Cardiac septum (tissue), 1 donor: ENCODE measurements around the gene ZNF446. TPM values are rescaled to one million over a fixed set of nuclear protein-coding genes. Genes with fewer than 3 reads are reported as not detected.

Source experiments
- DNase-seq: peaks from one replicate; pipeline ENCODE4 v3.0.0-alpha.2; 2020; ENCODE audit warnings: low spot score
- intact Hi-C: fragments of 100-400 bp; cut with DNase I; formaldehyde crosslinking; loops from one replicate; pipeline ENCODE4 v1.14.0; 2022
- total RNA-seq: library from RNA; stranded (reverse); fragmentation: NEBNext Ultra II Directional; extraction: Animal tissue kit (Norgen Biotek cat#: 25700); gene quantifications from one replicate; pipeline ENCODE4 v1.2.1, GENCODE V29; 2021
- donor health status: DM: no; HTN: no; CAD: no.

The ZNF446 gene
- total RNA-seq, 1 donor from 2014 or later, result 5.8 TPM

- no peak for DNase-seq
- intact Hi-C loops, result loop anchor here (1.0 to 2.0 kb wide), 2 partner anchors 12 to 36 kb away; partner anchors contain the start of gene CHMP2A
These were observed 42.3 kb downstream of the ZNF446 start for GRCh38 chr19:58518256-58519086.

GRCh38 chr19:58519087-58519354 is 42.9 kb downstream of the ZNF446 start:
- DNase-seq, result no peak
- intact Hi-C loops, result loop anchor here (1.0 to 2.0 kb wide), 2 partner anchors 13 to 36 kb away; partner anchors contain the start of gene CHMP2A

GRCh38 chr19:58519355-58520256 is 43.5 kb downstream of the ZNF446 start, which contains the start of gene ZBTB45:
Gene ZBTB45, minus strand, starts transcription at chr19:58519810. Its CDS starts 2,137 bp downstream, at chr19:58517673.
- intact Hi-C loops, result loop anchor here (1.0 to 2.0 kb wide), 2 partner anchors 13 to 35 kb away; partner anchors contain the start of gene CHMP2A
- peak; percentile 94 for DNase-seq

DNA sequence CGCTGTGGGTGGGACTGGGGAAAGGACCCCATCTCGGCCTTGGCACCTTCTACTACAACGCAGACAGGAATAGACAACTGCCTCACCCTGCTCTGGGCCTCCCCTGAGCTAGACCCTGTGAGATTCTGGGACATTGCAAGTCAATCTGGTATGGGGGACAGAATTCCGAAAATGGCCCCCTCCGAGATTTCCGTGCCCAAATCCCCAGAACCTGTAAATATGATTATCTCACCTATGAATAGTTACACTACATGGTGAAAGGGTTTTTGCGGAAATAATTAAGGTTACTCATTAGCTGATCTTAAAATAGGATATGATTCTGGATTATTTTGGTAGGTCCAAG is 44.1 kb downstream of the ZNF446 start:
- intact Hi-C loops, result no loop called here
- DNase-seq, result no peak

DNA sequence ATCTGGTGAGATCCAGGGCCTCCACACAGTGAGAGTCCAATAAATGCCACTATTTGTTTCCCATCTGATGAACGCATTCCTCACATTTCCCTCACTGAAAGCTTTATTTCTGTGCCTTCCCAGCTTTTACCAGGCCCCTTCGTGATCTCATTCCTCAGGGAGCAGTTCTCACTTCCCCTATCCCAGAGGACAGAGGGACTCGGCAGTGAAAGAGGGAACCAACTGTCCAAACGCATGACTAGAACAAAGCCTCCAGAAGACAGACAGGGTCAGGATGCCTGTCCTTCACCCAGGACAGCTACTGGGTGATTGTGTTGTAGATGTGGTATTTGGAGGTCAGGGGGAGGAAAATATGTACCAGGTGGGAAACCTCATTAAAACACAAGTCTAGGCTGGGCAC is 45.5 kb downstream of the ZNF446 start:
- intact Hi-C loops, result no loop called here
- DNase-seq, result no peak

DNA sequence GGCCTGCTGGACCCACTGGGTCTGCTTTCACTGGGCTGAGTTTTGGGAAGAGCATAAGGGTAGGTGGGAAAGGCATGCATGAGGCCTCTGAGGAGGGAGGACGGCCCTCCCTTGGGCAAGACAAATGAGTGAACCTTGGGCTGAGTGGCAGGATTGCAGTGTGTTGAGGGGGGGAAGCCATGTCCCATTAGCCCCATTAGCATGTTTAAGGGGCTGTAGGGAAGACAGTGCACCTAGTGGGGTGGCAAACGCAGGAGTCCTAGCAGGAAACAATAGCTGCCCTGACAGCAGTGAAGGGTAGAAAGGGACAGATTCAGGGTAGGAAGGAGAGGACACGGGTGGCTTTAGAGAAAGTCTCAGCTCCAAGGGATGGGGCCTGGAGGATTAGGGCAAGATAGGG is 46.6 kb downstream of the ZNF446 start:
- no peak for DNase-seq
- intact Hi-C loops, result no loop called here

DNA sequence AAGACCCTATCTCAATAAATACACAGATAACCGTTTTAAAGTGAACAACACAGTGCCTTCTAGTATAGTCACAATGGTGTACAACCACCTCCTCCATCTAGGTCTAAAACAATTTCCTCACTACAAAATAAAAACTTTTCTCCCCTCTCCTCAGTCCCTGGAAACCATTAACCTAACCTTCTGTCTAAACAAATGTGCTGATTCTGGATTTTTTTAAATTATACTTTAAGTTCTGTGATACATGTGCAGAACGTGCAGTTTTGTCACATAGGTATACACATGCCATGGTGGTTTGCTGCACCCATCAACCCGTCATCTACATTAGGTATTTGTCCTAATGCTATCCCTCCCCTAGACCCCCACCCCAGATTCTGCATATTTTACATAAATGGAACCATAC is 53.3 kb downstream of the ZNF446 start:
- intact Hi-C loops, result no loop called here
- no peak for DNase-seq

Other genes starting within 250 kb of the ZNF446 start
- 28.1 TPM for gene ZNF544, start 247.4 kb upstream of the ZNF446 start, total RNA-seq
- gene ZNF8, start 197.4 kb upstream of the ZNF446 start, total RNA-seq, result 6.2 TPM
- 17.1 TPM for gene ERVK3-1, start 171.0 kb upstream of the ZNF446 start, total RNA-seq
- gene ZSCAN22, start 149.4 kb upstream of the ZNF446 start, total RNA-seq, result 2.1 TPM
- 5.2 TPM for gene A1BG, start 122.9 kb upstream of the ZNF446 start, total RNA-seq
- 0.40 TPM for gene ZNF497, start 113.6 kb upstream of the ZNF446 start, total RNA-seq
- 0.54 TPM for gene ZNF837, start 95.3 kb upstream of the ZNF446 start, total RNA-seq
- gene RPS5, start 89.1 kb upstream of the ZNF446 start, total RNA-seq, result 394 TPM
- gene RNF225, start 80.7 kb upstream of the ZNF446 start, total RNA-seq, result not detected
- 19.8 TPM for gene ZNF584, start 67.7 kb upstream of the ZNF446 start, total RNA-seq
- gene ZNF132, start 36.2 kb upstream of the ZNF446 start, total RNA-seq, result 5.4 TPM
- gene ZNF324B, start 24.7 kb upstream of the ZNF446 start, total RNA-seq, result 3.7 TPM
- 5.1 TPM for gene ZNF324, start 9.3 kb upstream of the ZNF446 start, total RNA-seq
- gene SLC27A5, start 35.6 kb downstream of the ZNF446 start, total RNA-seq, result 2.0 TPM
- gene ZBTB45, start 43.5 kb downstream of the ZNF446 start, total RNA-seq, result 13.8 TPM
- gene TRIM28, start 67.7 kb downstream of the ZNF446 start, total RNA-seq, result 140 TPM
- 138 TPM for gene CHMP2A, start 78.8 kb downstream of the ZNF446 start, total RNA-seq
- gene UBE2M, start 82.3 kb downstream of the ZNF446 start, total RNA-seq, result 111 TPM
- gene MZF1, start 97.0 kb downstream of the ZNF446 start, total RNA-seq, result 12.4 TPM